GM08714 (cell line): ENCODE data around the gene OR2AG1.

ENCODE experiments used
- H3K4me3 ChIP-seq: fragments of 200-500 bp; sonication (Bioruptor generic); 2 replicates; pipeline ENCODE4 v1.5.1; 2014; ENCODE audit warnings: mild to moderate bottlenecking, low read length, inconsistent platforms
- ZNF274 ChIP-seq: IDR thresholded peaks from 2 replicates; pipeline ENCODE4 v1.6.1; 2012; ENCODE audit warnings: mild to moderate bottlenecking, low read depth, low read length

Gene OR2AG1

DNA sequence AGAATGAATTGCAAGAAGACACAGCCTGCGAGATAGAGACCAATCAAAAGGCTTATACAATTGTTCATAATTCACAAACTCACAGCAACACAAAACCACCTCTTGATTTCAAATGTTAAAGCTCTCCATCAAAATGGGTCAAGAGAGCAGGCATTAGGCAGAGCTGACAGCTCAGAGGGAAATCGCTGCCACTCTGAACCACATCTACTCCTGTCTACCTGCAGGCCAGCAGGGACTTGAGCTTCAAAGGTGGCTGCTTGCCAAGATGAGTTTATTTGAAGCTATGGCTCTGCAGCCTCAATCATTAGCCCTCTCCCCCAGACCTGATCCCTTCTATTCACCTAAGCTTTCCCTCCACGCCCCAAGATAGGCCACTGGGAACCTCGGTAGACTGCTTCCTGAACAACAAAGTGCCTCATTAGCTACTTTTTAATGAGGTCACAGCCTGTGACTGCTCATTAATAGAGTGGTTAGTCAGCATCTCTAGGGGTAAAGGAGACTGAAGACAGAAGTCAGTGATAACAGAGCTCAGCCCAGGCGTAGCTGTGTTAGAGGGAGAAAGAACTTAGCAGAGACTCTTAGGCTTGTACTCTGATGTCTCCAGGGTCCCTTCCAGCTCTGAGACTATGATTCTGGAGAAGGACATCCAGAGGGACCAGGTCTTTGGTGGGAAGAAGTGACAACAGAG lies 41.5 kb downstream of the OR2AG1 start:
- no peak for TF ChIP-seq ZNF274
- no peak overlapping the region for H3K4me3 ChIP-seq

DNA sequence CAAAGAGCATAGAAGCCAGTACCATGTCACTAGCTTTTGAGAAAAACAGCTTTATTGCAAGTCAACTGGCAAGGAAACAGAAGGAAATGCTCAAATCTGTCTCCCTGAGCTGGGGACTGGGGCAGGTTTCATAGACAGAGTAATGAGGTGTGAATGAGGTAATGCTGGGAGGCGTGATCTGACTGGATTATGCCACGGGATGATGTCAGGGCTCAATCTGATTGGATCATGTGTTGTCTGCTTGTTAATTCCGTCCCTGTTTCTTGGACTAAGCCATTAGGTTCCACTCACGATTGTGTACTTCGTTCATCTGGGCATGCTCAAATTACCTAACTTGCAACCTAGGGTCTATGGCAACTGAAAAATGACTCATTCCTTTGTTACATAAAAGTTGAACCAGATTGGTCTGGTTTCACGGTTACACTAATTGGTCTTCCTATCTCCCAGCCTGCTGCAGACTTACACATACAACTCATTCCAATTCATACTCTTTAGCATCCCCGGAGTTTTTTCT lies 42.5 kb downstream of the OR2AG1 start:
- no peak for TF ChIP-seq ZNF274
- no peak overlapping the region for H3K4me3 ChIP-seq

DNA sequence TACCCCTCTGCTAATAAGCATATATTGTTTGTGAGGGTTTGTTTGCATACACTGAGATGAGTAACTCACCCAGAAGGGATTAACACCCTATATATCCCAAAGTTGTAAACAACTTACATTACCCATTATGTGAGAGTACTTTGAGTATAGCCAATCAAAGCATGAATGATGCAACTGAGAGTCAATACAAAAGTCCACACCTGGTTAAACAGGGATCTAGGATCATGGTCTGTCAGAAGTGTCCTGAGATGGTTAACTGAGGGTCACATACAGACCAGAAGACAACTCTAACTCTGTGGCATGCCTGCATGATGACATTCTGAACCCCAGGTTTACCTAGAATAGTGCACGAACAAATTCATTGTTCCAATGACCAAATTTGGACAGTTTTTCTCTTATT lies 45.3 kb downstream of the OR2AG1 start:
- TF ChIP-seq ZNF274: no peak
- no peak overlapping the region for H3K4me3 ChIP-seq

DNA sequence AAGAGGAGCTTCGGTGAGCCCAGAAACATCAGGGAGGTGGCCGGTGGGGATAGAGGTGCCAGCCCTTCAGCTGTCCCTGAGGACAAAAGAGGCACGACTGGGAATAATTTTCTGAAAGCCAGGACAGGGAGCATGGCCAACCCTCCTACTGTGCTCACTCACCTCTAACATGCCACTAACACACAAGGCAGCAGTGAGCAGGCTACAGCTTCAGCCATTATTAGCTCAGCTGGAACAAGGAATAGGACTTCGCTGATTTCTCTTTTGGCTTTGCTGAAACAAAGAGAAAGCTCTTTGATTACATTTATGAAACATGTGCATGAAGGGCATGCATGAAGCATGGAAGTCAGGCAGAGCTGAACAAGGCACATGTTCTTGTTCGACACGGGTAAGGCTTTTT lies 50.5 kb downstream of the OR2AG1 start:
- H3K4me3 ChIP-seq: no peak overlapping the region
- no peak for TF ChIP-seq ZNF274

DNA sequence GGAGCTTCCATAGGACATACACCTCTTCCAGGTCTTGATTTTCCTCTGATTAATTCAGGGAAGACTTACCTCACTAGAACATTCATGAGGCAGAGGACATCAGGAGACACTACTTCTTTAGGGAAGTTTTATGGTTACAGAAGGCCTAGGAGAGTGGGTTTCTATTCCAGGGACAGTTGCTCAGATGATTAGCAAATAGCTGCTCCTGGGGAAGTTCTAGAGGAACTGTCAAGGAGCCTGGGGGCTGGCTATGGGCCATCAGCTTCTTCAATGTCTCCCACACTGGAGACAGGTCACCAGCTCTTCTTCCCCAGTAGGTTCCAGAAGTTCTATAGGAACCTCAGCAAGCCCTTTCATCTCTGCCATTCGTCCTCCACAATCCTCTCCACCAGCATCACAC lies 51.2 kb downstream of the OR2AG1 start:
- H3K4me3 ChIP-seq: no peak overlapping the region
- TF ChIP-seq ZNF274: no peak
